C4-2B (cell line): Measurements from ENCODE around the gene NOXRED1.

Experiments used
- ZFX ChIP-seq: fragments of 450-650 bp; IDR thresholded peaks from 2 replicates; pipeline ENCODE4 v1.6.1; 2017
- TF ChIP-seq, protein P1 (sequence below): fragments of 450-650 bp; conservative IDR thresholded peaks from 2 replicates; pipeline ENCODE4 v1.5.1; 2017; ENCODE audit warnings: mild to moderate bottlenecking

DNA sequence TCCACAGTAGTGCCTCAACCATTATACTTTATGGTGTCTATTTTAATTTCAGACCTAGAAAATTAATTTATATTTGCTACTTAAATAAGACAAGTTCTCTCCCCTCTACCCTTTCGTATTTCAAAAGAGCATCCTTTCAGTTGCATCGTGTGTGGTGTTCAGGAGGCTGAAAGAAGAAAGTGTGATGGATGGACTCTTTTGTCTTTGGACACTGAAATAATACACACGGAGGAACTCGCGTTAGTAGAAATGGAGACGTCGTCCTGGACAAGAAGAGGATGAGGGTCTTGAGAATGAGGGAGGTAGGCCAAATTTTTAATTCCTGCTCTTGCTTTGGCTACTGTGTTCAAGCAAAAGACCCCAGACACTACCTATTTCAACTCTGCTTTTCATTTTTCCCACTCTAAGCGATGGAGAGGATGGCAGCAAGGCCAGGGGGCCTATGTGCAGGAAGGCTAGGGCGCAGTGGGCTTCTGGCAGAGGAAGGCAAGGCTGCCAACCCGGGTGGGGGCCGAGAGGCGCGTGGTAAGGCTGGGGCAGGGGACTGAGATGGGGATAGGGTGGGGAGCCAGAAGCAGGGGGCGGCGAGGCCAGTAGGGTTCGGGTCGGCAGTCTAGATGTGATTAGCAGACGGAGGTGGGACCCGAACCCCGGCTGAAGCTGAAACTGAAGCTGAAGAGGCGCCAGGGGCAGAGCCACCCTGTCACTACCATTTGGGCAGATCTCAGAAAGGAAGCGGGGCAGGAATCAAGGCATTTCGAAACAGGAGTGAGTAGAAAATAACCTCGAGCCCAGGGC lies 47.2 kb downstream of the NOXRED1 start:
- TF ChIP-seq, protein P1, sequence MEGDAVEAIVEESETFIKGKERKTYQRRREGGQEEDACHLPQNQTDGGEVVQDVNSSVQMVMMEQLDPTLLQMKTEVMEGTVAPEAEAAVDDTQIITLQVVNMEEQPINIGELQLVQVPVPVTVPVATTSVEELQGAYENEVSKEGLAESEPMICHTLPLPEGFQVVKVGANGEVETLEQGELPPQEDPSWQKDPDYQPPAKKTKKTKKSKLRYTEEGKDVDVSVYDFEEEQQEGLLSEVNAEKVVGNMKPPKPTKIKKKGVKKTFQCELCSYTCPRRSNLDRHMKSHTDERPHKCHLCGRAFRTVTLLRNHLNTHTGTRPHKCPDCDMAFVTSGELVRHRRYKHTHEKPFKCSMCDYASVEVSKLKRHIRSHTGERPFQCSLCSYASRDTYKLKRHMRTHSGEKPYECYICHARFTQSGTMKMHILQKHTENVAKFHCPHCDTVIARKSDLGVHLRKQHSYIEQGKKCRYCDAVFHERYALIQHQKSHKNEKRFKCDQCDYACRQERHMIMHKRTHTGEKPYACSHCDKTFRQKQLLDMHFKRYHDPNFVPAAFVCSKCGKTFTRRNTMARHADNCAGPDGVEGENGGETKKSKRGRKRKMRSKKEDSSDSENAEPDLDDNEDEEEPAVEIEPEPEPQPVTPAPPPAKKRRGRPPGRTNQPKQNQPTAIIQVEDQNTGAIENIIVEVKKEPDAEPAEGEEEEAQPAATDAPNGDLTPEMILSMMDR = no peak
- TF ChIP-seq ZFX = no peak
